Left renal pelvis (tissue), 4 donors: Measurements from ENCODE around the gene FAM47E. TPM values are rescaled to one million over a fixed set of nuclear protein-coding genes. Genes with fewer than 3 reads are reported as not detected.

Experiments
- DNase-seq, 4 donors: peaks; one replicate each; pipeline ENCODE4 v3.0.0-alpha.2; 2013; ENCODE audit warnings: low read depth in 4 of 4, low spot score in 3 of 4
- polyA plus RNA-seq, 4 donors: library from polyadenylated mRNA; unstranded; fragments of 120-200 nt; gene quantifications; one replicate each; pipeline ENCODE4 v1.2.1, GENCODE V29; 2013; ENCODE audit not compliant: insufficient read length in 4 of 4

Gene FAM47E
- polyA plus RNA-seq = 10 to 100 TPM in 1 of 4 donors, 1 to 10 TPM in 2, under 1 TPM in 1; 0.53 to 11.1 (median 6.6) TPM

GRCh38 chr4:76251441-76252270 lies at the start of gene FAM47E:
Gene FAM47E (plus strand): TSS chr4:76251721. CDS start chr4:76251747, 26 bp downstream.
- peak; percentile 38 to 65 (median 60) for DNase-seq

GRCh38 chr4:76203541-76203940 lies 48.0 kb upstream of the FAM47E start:
- no peak for DNase-seq

- no peak for DNase-seq
These were observed 46.6 kb upstream of the FAM47E start for GRCh38 chr4:76204936-76205335.

GRCh38 chr4:76205476-76205875 lies 46.0 kb upstream of the FAM47E start:
- DNase-seq = no peak

GRCh38 chr4:76206222-76206942 lies 45.1 kb upstream of the FAM47E start:
- no peak for DNase-seq

GRCh38 chr4:76207549-76207948 lies 44.0 kb upstream of the FAM47E start:
- no peak for DNase-seq

GRCh38 chr4:76208005-76208765 lies 43.3 kb upstream of the FAM47E start:
- DNase-seq = peak in 2 of 4 donors; percentile 59 to 68

GRCh38 chr4:76209881-76210280 lies 41.6 kb upstream of the FAM47E start:
- DNase-seq = no peak

- no peak for DNase-seq
These were observed 41.1 kb upstream of the FAM47E start for GRCh38 chr4:76210452-76210851.

- no peak for DNase-seq
These were observed 39.5 kb upstream of the FAM47E start for GRCh38 chr4:76211769-76212708.

- DNase-seq = peak in 1 of 4 donors; percentile 37
These were observed 38.6 kb upstream of the FAM47E start for GRCh38 chr4:76212851-76213414.

- peak in 3 of 4 donors; percentile 65 to 78 (median 69) for DNase-seq
These were observed 37.9 kb upstream of the FAM47E start, which contains the start of gene SCARB2 for GRCh38 chr4:76213415-76214176. Gene SCARB2 (minus strand): TSS chr4:76213824. CDS start chr4:76213543, 281 bp downstream.

GRCh38 chr4:76214177-76214675 lies 37.3 kb upstream of the FAM47E start:
- no peak for DNase-seq

- no peak for DNase-seq
These were observed 36.4 kb upstream of the FAM47E start for GRCh38 chr4:76215077-76215476.

- DNase-seq = no peak
These were observed 35.0 kb upstream of the FAM47E start for GRCh38 chr4:76216524-76216923.

- DNase-seq = no peak
These were observed 34.3 kb upstream of the FAM47E start for GRCh38 chr4:76216975-76217814.

- no peak for DNase-seq
These were observed 32.0 kb upstream of the FAM47E start for GRCh38 chr4:76219299-76220055.
